Common myeloid progenitor, CD34-positive (primary cell): ENCODE results near the gene PDE3A.

Source experiments
- CTCF ChIA-PET: fragments of 350-600 bp; sonication (Branson Sonifier 250); formaldehyde crosslinking; loops from one replicate; lab custom pipeline; 2021; ENCODE audit warnings: antibody characterized with exemption; lab: Charles Lee
- POLR2A ChIA-PET: fragments of 350-600 bp; sonication (Branson Sonifier 250); formaldehyde crosslinking; loops from one replicate; lab custom pipeline; 2021; ENCODE audit warnings: antibody characterized with exemption; lab: Charles Lee
- DNase-seq, 3 donors: peaks; one replicate each; pipeline versions ENCODE4 v3.0.0 to v3.0.0-alpha.2; 2013
- H3K27ac ChIP-seq, 2 experiments: 1 replicate in 1 of 2; 2 replicates in 1 of 2; pipeline ENCODE4 v1.7.0; 2013; ENCODE audit warnings: inconsistent platforms in 2 of 2, low read length in 2 of 2, mild to moderate bottlenecking in 2 of 2, low read depth in 1 of 2, moderate library complexity in 1 of 2; ENCODE audit not compliant: severe bottlenecking in 2 of 2, insufficient read depth in 1 of 2, poor library complexity in 1 of 2
- H3K27me3 ChIP-seq, 5 experiments: replicated peaks in 2 of 5; 1 replicate in 3 of 5; 2 replicates in 2 of 5; pipeline versions ENCODE4 v1.6.1 to v1.7.0; 2013; ENCODE audit warnings: low read length in 4 of 5, mild to moderate bottlenecking in 2 of 5, moderate library complexity in 2 of 5, inconsistent platforms in 1 of 5; ENCODE audit not compliant: insufficient read depth in 5 of 5, control insufficient read depth in 4 of 5
- H3K36me3 ChIP-seq, 4 experiments: 1 replicate in 2 of 4; 2 replicates in 2 of 4; pipeline versions ENCODE4 v1.6.1 to v1.7.0; 2013; ENCODE audit warnings: low read length in 3 of 4, control low read depth in 1 of 4, mild to moderate bottlenecking in 1 of 4; ENCODE audit not compliant: control insufficient read depth in 4 of 4, insufficient read depth in 4 of 4
- H3K4me1 ChIP-seq, 4 experiments: 1 replicate in 3 of 4; 2 replicates in 1 of 4; pipeline versions ENCODE4 v1.6.1 to v1.7.1; 2013; ENCODE audit warnings: low read length in 3 of 4, mild to moderate bottlenecking in 3 of 4, control low read depth in 1 of 4, inconsistent platforms in 1 of 4, moderate library complexity in 1 of 4; ENCODE audit not compliant: control insufficient read depth in 4 of 4, insufficient read depth in 4 of 4; ENCODE audit errors: control extremely low read depth in 1 of 4
- H3K4me3 ChIP-seq, 7 experiments: 1 replicate in 4 of 7; 2 replicates in 3 of 7; pipeline versions ENCODE4 v1.5.1 to v1.7.0; 2013; ENCODE audit warnings: mild to moderate bottlenecking in 7 of 7, low read length in 6 of 7, moderate library complexity in 6 of 7, inconsistent platforms in 2 of 7, low read depth in 2 of 7, control low read depth in 1 of 7; ENCODE audit not compliant: insufficient read depth in 4 of 7, control insufficient read depth in 1 of 7; ENCODE audit errors: extremely low read depth in 1 of 7
- H3K9me3 ChIP-seq, 5 experiments: 1 replicate in 4 of 5; 2 replicates in 1 of 5; pipeline versions ENCODE4 v1.6.1 to v1.7.1; 2013; ENCODE audit warnings: low read length in 4 of 5, mild to moderate bottlenecking in 2 of 5, inconsistent platforms in 1 of 5, low read depth in 1 of 5, moderate library complexity in 1 of 5; ENCODE audit not compliant: control insufficient read depth in 4 of 5, insufficient read depth in 2 of 5; ENCODE audit errors: control extremely low read depth in 1 of 5
- WGBS: methylation state at CpG from one replicate; pipeline ENCODE4 v1.1.5; 2013; ENCODE audit not compliant: insufficient coverage; 5-methylcytosine and 5-hydroxymethylcytosine counted together

Gene PDE3A

DNA sequence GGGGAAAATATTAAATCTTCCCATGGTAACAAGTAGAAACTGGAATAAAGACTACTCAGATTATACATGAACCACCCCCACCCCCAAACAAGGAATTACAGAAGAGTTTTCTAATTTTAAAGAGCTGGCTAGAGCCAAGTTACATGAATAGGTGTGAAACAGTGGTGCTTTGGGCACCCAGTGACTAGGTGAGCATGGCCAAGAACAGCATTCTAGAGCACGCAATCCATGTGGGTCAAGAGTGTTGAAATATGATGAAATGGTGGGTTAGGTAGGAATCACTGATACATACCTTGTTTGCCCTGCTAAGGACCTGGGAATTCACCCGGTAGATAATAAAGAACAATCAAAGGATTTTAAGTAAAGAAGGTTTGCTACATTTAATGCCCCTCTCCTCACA is 208.7 kb downstream of the PDE3A start:
- Histone ChIP-seq H3K9me3 (no peaks in the 10 kb centered on the region), H3K4me1 (no peaks in the 10 kb centered on the region), H3K4me3 (no peak overlapping the region), H3K27ac (no peak overlapping the region), H3K27me3 (no peaks in the 10 kb centered on the region), H3K36me3 (no peaks in the 10 kb centered on the region)
- 100% methylated on average over 1 of the region's 2 CpGs for WGBS
- ChIA-PET CTCF (no interaction called here), POLR2A (no interaction called here)
- no peak for DNase-seq

DNA sequence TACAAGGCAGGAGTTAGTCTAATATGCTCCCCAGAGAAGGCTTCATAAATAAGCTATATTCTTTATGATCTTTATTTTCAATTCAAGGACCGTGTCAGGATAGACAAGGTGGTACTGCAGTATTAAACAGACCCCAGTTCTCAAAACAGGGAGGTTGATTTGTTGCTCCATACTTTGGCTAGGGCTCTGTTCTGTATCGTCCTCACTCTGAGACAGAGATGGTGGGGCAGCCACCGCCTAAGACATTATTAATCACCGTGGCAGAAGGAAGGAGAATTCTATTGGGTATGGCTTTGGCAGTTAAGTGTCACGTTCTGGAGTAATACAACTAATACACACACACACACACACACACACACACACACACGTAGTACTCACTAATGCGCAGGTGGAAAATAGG is 209.8 kb downstream of the PDE3A start:
- Histone ChIP-seq H3K9me3 (no peaks in the 10 kb centered on the region), H3K4me3 (no peak overlapping the region), H3K36me3 (no peaks in the 10 kb centered on the region), H3K4me1 (no peaks in the 10 kb centered on the region), H3K27me3 (no peaks in the 10 kb centered on the region), H3K27ac (no peak overlapping the region)
- CTCF ChIA-PET = no interaction called here
- POLR2A ChIA-PET = no interaction called here
- no peak for DNase-seq
- WGBS = 100% methylated on average over 4 of the region's 7 CpGs

GRCh38 chr12:20585055-20585625 is 216.8 kb downstream of the PDE3A start:
- CTCF ChIA-PET = interaction anchor here (0.9 kb wide), 1 partner anchor 10 kb away, joined by 3 read pairs; no protein-coding TSS in a partner anchor
- Histone ChIP-seq H3K4me1 (no peaks in the 10 kb centered on the region), H3K36me3 (no peaks in the 10 kb centered on the region), H3K27ac (no peak overlapping the region), H3K27me3 (no peaks in the 10 kb centered on the region), H3K9me3 (no peaks in the 10 kb centered on the region), H3K4me3 (no peak overlapping the region)
- POLR2A ChIA-PET = no interaction called here
- WGBS = 83% methylated on average over 1 of the region's 3 CpGs
- DNase-seq = no peak

- Histone ChIP-seq H3K4me1 (no peaks in the 10 kb centered on the region), H3K36me3 (no peaks in the 10 kb centered on the region), H3K27ac (no peak overlapping the region), H3K4me3 (no peak overlapping the region), H3K27me3 (no peaks in the 10 kb centered on the region), H3K9me3 (no peaks in the 10 kb centered on the region)
- 100% methylated on average over 1 of the region's 2 CpGs for WGBS
- ChIA-PET CTCF (interaction anchor here (0.9 kb wide), 1 partner anchor 9 kb away, joined by 3 read pairs; no protein-coding TSS in a partner anchor), POLR2A (no interaction called here)
- no peak for DNase-seq
Measured at GRCh38 chr12:20585913-20586312, 217.6 kb downstream of the PDE3A start.

GRCh38 chr12:20588042-20588441 is 219.7 kb downstream of the PDE3A start:
- Histone ChIP-seq H3K27ac (no peak overlapping the region), H3K4me3 (no peak overlapping the region), H3K4me1 (no peaks in the 10 kb centered on the region), H3K9me3 (no peaks in the 10 kb centered on the region), H3K36me3 (no peaks in the 10 kb centered on the region), H3K27me3 (no peaks in the 10 kb centered on the region)
- POLR2A ChIA-PET = no interaction called here
- CTCF ChIA-PET = no interaction called here
- DNase-seq = no peak
- 100% methylated on average over 3 of the region's 3 CpGs for WGBS

GRCh38 chr12:20590570-20590969 is 222.2 kb downstream of the PDE3A start:
- no peaks in the 10 kb centered on the region for H3K36me3 ChIP-seq
- no peak overlapping the region for H3K4me3 ChIP-seq
- no peaks in the 10 kb centered on the region for H3K4me1 ChIP-seq
- no peak for DNase-seq
- H3K9me3 ChIP-seq = no peaks in the 10 kb centered on the region
- POLR2A ChIA-PET = no interaction called here
- WGBS = 71% methylated on average over 1 of the region's 3 CpGs
- H3K27me3 ChIP-seq = no peaks in the 10 kb centered on the region
- H3K27ac ChIP-seq = no peak overlapping the region
- CTCF ChIA-PET = no interaction called here

GRCh38 chr12:20592556-20592955 is 224.2 kb downstream of the PDE3A start:
- Histone ChIP-seq H3K9me3 (no peaks in the 10 kb centered on the region), H3K36me3 (no peaks in the 10 kb centered on the region), H3K27me3 (no peaks in the 10 kb centered on the region), H3K27ac (no peak overlapping the region), H3K4me1 (no peaks in the 10 kb centered on the region), H3K4me3 (no peak overlapping the region)
- 83% methylated on average over 2 of the region's 2 CpGs for WGBS
- CTCF ChIA-PET = no interaction called here
- POLR2A ChIA-PET = no interaction called here
- DNase-seq = no peak
